Measurements from ENCODE around the gene IZUMO2. TPM values are rescaled to one million over a fixed set of nuclear protein-coding genes. Genes with fewer than 3 reads are reported as not detected.

Gene IZUMO2
- total RNA-seq, 8 experiments from 2014 or later, result not detected

Other genes starting within 250 kb of the IZUMO2 start
- 100 to 1,000 TPM in 2 of 8 experiments, 10 to 100 TPM in 6; 16.7 to 141 (median 52.8) TPM for gene ATF5, start 234.1 kb downstream of the IZUMO2 start, total RNA-seq
- 10 to 100 TPM; 26.2 to 67.4 (median 31.6) TPM for gene NUP62, start 233.8 kb downstream of the IZUMO2 start, total RNA-seq
- under 1 TPM in 3 of 8 experiments, not detected in 5; 0.09 to 0.13 (median 0.09) TPM for gene SIGLEC11, start 202.1 kb downstream of the IZUMO2 start, total RNA-seq
- gene VRK3, start 137.9 kb downstream of the IZUMO2 start, total RNA-seq, result 10 to 100 TPM; 28.3 to 46.5 (median 34.7) TPM
- gene ZNF473, start 137.3 kb downstream of the IZUMO2 start, total RNA-seq, result 10 to 100 TPM in 3 of 8 experiments, 1 to 10 TPM in 5; 7.5 to 12.7 (median 8.9) TPM
- gene MYH14, start 40.3 kb upstream of the IZUMO2 start, total RNA-seq, result 1 to 10 TPM in 3 of 8 experiments, under 1 TPM in 5; 0.18 to 2.2 (median 0.54) TPM
- 1 to 10 TPM in 4 of 8 experiments, under 1 TPM in 4; 0.13 to 2.6 (median 0.99) TPM for gene KCNC3, start 166.1 kb upstream of the IZUMO2 start, total RNA-seq
- gene NAPSA, start 202.4 kb upstream of the IZUMO2 start, total RNA-seq, result 1 to 10 TPM in 4 of 8 experiments, under 1 TPM in 4; 0.18 to 1.9 (median 0.95) TPM
- 10 to 100 TPM; 13.5 to 71.4 (median 30.6) TPM for gene NR1H2, start 213.2 kb upstream of the IZUMO2 start, total RNA-seq
- gene POLD1, start 221.1 kb upstream of the IZUMO2 start, total RNA-seq, result 10 to 100 TPM in 5 of 8 experiments, 1 to 10 TPM in 3; 6.2 to 56.0 (median 12.7) TPM